HepG2 (cell line): ENCODE results near the gene LRIG3. TPM values are rescaled to one million over a fixed set of nuclear protein-coding genes. Genes with fewer than 3 reads are reported as not detected.

Experiments
- ATAC-seq: fragments of 200-7000 bp; cut with Tn5 transposase; 3 replicates; pipeline ENCODE4 v1.9.1; 2020; ENCODE audit warnings: mild to moderate bottlenecking, moderate library complexity
- BruUV-seq: library from RNA; stranded (reverse); fragments of 400-500 nt; replicated peaks from 2 replicates; lab custom pipeline; 2021; lab: Mats Ljungman, UMichigan
- CTCF ChIA-PET: fragments of 300-600 bp; formaldehyde crosslinking; extraction: SDS; loops from one replicate; lab custom pipeline; 2021; ENCODE audit warnings: low total read pairs, inconsistent platforms, low intra/inter-chr PET ratio; lab: Yijun Ruan, JAX
- POLR2A ChIA-PET: fragments of 350-600 bp; sonication (Branson Sonifier 250); formaldehyde crosslinking; loops from one replicate; lab custom pipeline; 2020; ENCODE audit warnings: antibody characterized with exemption, inconsistent platforms; lab: Yijun Ruan, JAX
- DNase-seq: peaks from one replicate; pipeline ENCODE4 v3.0.0-alpha.2; 2015; ENCODE audit warnings: low spot score
- FAIRE-seq: peaks from 3 replicates; lab custom pipeline; 2011; peaks lifted over from hg19 to GRCh38; lab: Jason Lieb, UNC
- H2AFZ ChIP-seq: one replicate; pipeline ENCODE4 v1.6.1; 2011; ENCODE audit warnings: low read length, inconsistent platforms
- H3K27ac ChIP-seq: fragments of 300-600 bp; 3 replicates; pipeline ENCODE4 v1.8.0; 2011; ENCODE audit warnings: mixed run types, mild to moderate bottlenecking, mixed read lengths, low read length, inconsistent platforms; ENCODE audit not compliant: insufficient read depth; ENCODE audit errors: extremely low read length
- H3K27me3 ChIP-seq, 2 experiments: fragments of 200-600 bp in 1 of 2; 2 replicates in 1 of 2; 3 replicates in 1 of 2; pipeline versions ENCODE4 v1.6.0 to v1.8.0; 2011; ENCODE audit warnings: low read length in 2 of 2, mild to moderate bottlenecking in 2 of 2, moderate library complexity in 2 of 2, inconsistent platforms in 1 of 2; ENCODE audit not compliant: insufficient read depth in 2 of 2, control insufficient read depth in 1 of 2
- H3K36me3 ChIP-seq, 2 experiments: fragments of 200-600 bp in 1 of 2; replicated peaks in 1 of 2; 2 replicates in 1 of 2; 3 replicates in 1 of 2; pipeline versions ENCODE4 v1.5.1 to v1.8.0; 2011; ENCODE audit warnings: low read length in 2 of 2, inconsistent platforms in 1 of 2; ENCODE audit not compliant: insufficient read depth in 2 of 2, control insufficient read depth in 1 of 2
- H3K4me1 ChIP-seq: 2 replicates; pipeline ENCODE4 v1.5.1; 2012; ENCODE audit warnings: low read length, inconsistent platforms; ENCODE audit not compliant: insufficient read depth
- H3K4me2 ChIP-seq: 2 replicates; pipeline ENCODE4 v1.6.0; 2011; ENCODE audit warnings: low read depth, low read length, inconsistent platforms
- H3K4me3 ChIP-seq, 3 experiments: fragments of 200-600 bp in 1 of 3; sonication (generic), shearing (Covaris generic) in 1 of 3; replicated peaks in 1 of 3; 2 replicates each; pipeline ENCODE4 v1.5.1; 2011 to 2016; ENCODE audit warnings: low read length in 3 of 3, inconsistent platforms in 2 of 3, low read depth in 2 of 3, mild to moderate bottlenecking in 2 of 3, control low read depth in 1 of 3, mixed read lengths in 1 of 3; ENCODE audit not compliant: insufficient read depth in 1 of 3
- H3K79me2 ChIP-seq: one replicate; pipeline ENCODE4 v1.6.1; 2011; ENCODE audit warnings: low read length, inconsistent platforms; ENCODE audit not compliant: insufficient read depth
- H3K9ac ChIP-seq: 2 replicates; pipeline ENCODE4 v1.6.0; 2011; ENCODE audit warnings: mild to moderate bottlenecking, low read depth, low read length, inconsistent platforms; ENCODE audit not compliant: insufficient read depth
- H3K9me3 ChIP-seq: 2 replicates; pipeline ENCODE4 v1.5.1; 2012; ENCODE audit warnings: mild to moderate bottlenecking, low read length
- H4K20me1 ChIP-seq: 2 replicates; pipeline ENCODE4 v1.6.0; 2011; ENCODE audit warnings: inconsistent platforms, mild to moderate bottlenecking, low read length, moderate library complexity; ENCODE audit not compliant: insufficient read depth
- CENPX ChIP-seq: sonication (generic); formaldehyde crosslinking; IDR thresholded peaks from 2 replicates; pipeline ENCODE4 v1.9.0; 2021; ENCODE audit warnings: mild to moderate bottlenecking, missing genetic modification reagents, moderate library complexity
- EP300 ChIP-seq, 3 experiments: sonication (generic) in 1 of 3; formaldehyde crosslinking in 1 of 3; IDR thresholded peaks; 2 replicates each; pipeline versions ENCODE4 v1.5.1 to v1.6.1; 2011 to 2020; ENCODE audit warnings: low read depth in 2 of 3, low read length in 2 of 3, borderline replicate concordance in 1 of 3, improper control_type of control experiment in 1 of 3, mild to moderate bottlenecking in 1 of 3, missing genetic modification reagents in 1 of 3, moderate library complexity in 1 of 3
- HBP1 ChIP-seq: IDR thresholded peaks from 2 replicates; pipeline ENCODE4 v1.6.1; 2016; ENCODE audit warnings: low read depth, control low read depth
- KDM2A ChIP-seq: sonication (generic); formaldehyde crosslinking; IDR thresholded peaks from 2 replicates; pipeline ENCODE4 v1.4.0; 2020; ENCODE audit warnings: low read depth, missing genetic modification reagents, borderline replicate concordance
- MXD3 ChIP-seq: IDR thresholded peaks from 2 replicates; pipeline ENCODE4 v1.6.1; 2016; ENCODE audit warnings: mild to moderate bottlenecking, missing biosample characterization, missing genetic modification reagents
- THAP8 ChIP-seq: sonication (generic); formaldehyde crosslinking; IDR thresholded peaks from 2 replicates; pipeline ENCODE4 v1.5.1; 2020; ENCODE audit warnings: missing genetic modification reagents, mild to moderate bottlenecking, borderline replicate concordance
- ZNF564 ChIP-seq: sonication (generic); formaldehyde crosslinking; IDR thresholded peaks from 2 replicates; pipeline ENCODE4 v1.8.1; 2023; ENCODE audit warnings: mild to moderate bottlenecking, missing genetic modification reagents
- WGBS: methylation state at CpG from one replicate; pipeline ENCODE4 v1.1.6; 2017; ENCODE audit warnings: low lambda C conversion rate; 5-methylcytosine and 5-hydroxymethylcytosine counted together
- in situ Hi-C: cut with HindIII; loops from 2 replicates; pipeline ENCODE4 v1.10.0; 2017; ENCODE audit warnings: low pct_unique_long_range_greater_than_20kb; ENCODE audit not compliant: extremely low pct_ligation_motif_present
- intact Hi-C: fragments of 100-400 bp; cut with micrococcal nuclease; formaldehyde crosslinking; loops from one replicate; pipeline ENCODE4 v1.10.0; 2022; ENCODE audit not compliant: unreplicated experiment
- polyA plus RNA-seq, 8 experiments: library from polyadenylated mRNA; depleted of rRNA in 3 of 8; stranded (reverse) in 7 of 8; unstranded in 1 of 8; fragments of >200 nt; fragmentation: Illumina TruSeq in 4 of 8; extraction: Trizol in 4 of 8; gene quantifications; 2 replicates each; pipeline versions ENCODE4 v1.2.1 to v1.2.3, GENCODE V29; 2011 to 2016; ENCODE audit warnings: low read depth in 4 of 8, missing spikeins in 1 of 8, mixed read lengths in 1 of 8; ENCODE audit not compliant: insufficient read depth in 1 of 8
- total RNA-seq, 5 experiments: library from RNA; depleted of rRNA; stranded (reverse); fragments of >200 nt; fragmentation: Illumina TruSeq; extraction: Trizol; gene quantifications; 2 replicates each; pipeline ENCODE4 v1.2.3, GENCODE V29; 2016; ENCODE audit warnings: low read depth in 1 of 5

The LRIG3 gene
- total and polyA plus RNA-seq, 2 of the 13 experiments (the other 11 are each of a cell fraction or from before 2014, with no cell fraction given) = 7.7 to 17.4 TPM

- TF ChIP-seq THAP8 (CRISPR knock-in tag) (no peak), MXD3 (CRISPR knock-in tag) (no peak), EP300 (IDR thresholded peaks at IDR 0.05; ENCODE audit: low read depth in 2 of 2, low read length in 2 of 2) (no peak), EP300 (CRISPR knock-in tag; IDR thresholded peaks at IDR 0.05; ENCODE audit: borderline replicate concordance) (no peak), HBP1 (CRISPR knock-in tag) (no peak), CENPX (CRISPR knock-in tag) (no peak)
- TF ChIP-seq, all 625 proteins: peak for 0
These were observed 22.0 kb upstream of the LRIG3 start (continued) for GRCh38 chr12:58942345-58942744.

GRCh38 chr12:58939399-58940100, 19.2 kb upstream of the LRIG3 start:
- H3K4me3 ChIP-seq = no peak overlapping the region
- H3K27ac ChIP-seq = no peak overlapping the region
- no peaks in the 10 kb centered on the region for H3K36me3 ChIP-seq
- H2AFZ ChIP-seq = no peak overlapping the region
- H4K20me1 ChIP-seq = no peaks in the 10 kb centered on the region
- no peaks in the 10 kb centered on the region for H3K9me3 ChIP-seq
- H3K9ac ChIP-seq = no peak overlapping the region
- intact Hi-C loops (no loop called here), in situ Hi-C loops (no loop called here)
- H3K4me2 ChIP-seq = no peak overlapping the region
- DNase-seq = no peak
- CTCF ChIA-PET = no interaction called here
- no peak for FAIRE-seq
- no TSS peak for BruUV-seq
- TF ChIP-seq ZNF564 = peak; percentile 34; the same call in 1 of the 2 replicates
- TF ChIP-seq KDM2A (CRISPR knock-in tag) = no peak
- TF ChIP-seq, all 625 proteins: peak for 1
- H3K4me1 ChIP-seq = no peaks in the 10 kb centered on the region
- 29% methylated on average over 6 of the region's 6 CpGs for WGBS
- no peaks in the 10 kb centered on the region; a peak in 1 of 5 replicates for H3K27me3 ChIP-seq
- no peaks in the 10 kb centered on the region for H3K79me2 ChIP-seq
- POLR2A ChIA-PET = no interaction called here
- ATAC-seq = no peak
